AG09309 (cell line): Measurements from ENCODE around the gene OR6N1.

ENCODE experiments used
- DNase-seq: peaks from one replicate; pipeline ENCODE4 v3.0.0-alpha.2; 2010; ENCODE audit warnings: low read depth
- H3K4me3 ChIP-seq: 2 replicates; pipeline ENCODE4 v1.5.1; 2011; ENCODE audit warnings: mild to moderate bottlenecking, low read depth, low read length, moderate library complexity; ENCODE audit not compliant: control insufficient read depth
- TF ChIP-seq, protein P1 (sequence below): IDR thresholded peaks from 2 replicates; pipeline ENCODE4 v1.5.1; 2011; ENCODE audit warnings: mild to moderate bottlenecking, low read depth, low read length, inconsistent platforms; ENCODE audit not compliant: insufficient read depth, control insufficient read depth; ENCODE audit errors: missing control alignments

The OR6N1 gene

DNA sequence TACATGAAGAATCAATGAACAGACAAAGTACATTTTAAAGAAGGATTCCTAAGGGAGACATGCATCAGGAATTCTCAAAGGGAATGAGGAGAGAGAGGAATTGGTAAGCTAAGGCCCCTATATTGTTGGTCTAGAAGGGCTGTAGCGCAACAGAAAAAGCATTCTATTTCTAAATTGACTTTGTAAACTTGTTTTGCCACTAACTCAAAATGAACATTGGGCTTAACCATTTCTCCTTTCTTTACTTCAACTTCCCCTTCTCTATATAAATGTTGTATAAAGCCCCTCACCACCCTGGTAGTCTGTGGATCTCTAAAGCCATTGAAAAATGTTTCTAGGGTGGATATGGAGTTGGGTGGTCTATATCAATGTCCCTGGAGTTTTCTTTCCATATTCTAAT, 29.4 kb upstream of the OR6N1 start:
- DNase-seq: no peak
- TF ChIP-seq, protein P1, sequence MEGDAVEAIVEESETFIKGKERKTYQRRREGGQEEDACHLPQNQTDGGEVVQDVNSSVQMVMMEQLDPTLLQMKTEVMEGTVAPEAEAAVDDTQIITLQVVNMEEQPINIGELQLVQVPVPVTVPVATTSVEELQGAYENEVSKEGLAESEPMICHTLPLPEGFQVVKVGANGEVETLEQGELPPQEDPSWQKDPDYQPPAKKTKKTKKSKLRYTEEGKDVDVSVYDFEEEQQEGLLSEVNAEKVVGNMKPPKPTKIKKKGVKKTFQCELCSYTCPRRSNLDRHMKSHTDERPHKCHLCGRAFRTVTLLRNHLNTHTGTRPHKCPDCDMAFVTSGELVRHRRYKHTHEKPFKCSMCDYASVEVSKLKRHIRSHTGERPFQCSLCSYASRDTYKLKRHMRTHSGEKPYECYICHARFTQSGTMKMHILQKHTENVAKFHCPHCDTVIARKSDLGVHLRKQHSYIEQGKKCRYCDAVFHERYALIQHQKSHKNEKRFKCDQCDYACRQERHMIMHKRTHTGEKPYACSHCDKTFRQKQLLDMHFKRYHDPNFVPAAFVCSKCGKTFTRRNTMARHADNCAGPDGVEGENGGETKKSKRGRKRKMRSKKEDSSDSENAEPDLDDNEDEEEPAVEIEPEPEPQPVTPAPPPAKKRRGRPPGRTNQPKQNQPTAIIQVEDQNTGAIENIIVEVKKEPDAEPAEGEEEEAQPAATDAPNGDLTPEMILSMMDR: no peak
- no peak overlapping the region for H3K4me3 ChIP-seq

GRCh38 chr1:158800526-158800925, 28.5 kb upstream of the OR6N1 start:
- DNase-seq: no peak
- H3K4me3 ChIP-seq: no peak overlapping the region
- TF ChIP-seq, protein P1: no peak

DNA sequence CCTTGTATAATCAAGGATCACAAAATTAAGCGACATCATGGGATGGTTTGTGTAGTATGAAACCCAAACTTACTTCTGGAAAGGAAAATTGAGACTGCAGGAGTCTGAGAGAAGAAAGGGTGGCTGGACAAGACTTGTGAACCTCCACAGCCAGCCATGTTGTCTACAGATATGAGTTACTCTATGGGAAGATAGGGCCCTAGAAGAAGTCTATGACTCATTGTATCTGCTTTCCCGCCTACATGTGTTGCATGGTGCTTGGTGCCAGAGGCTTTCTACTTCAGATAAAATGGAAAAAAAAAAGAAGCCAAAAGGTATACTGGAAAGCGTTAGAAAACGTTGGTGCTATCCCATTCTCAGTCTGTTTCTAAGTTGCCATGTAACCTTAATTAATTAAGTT, 27.7 kb upstream of the OR6N1 start:
- TF ChIP-seq, protein P1: no peak
- no peak overlapping the region for H3K4me3 ChIP-seq
- DNase-seq: no peak

- H3K4me3 ChIP-seq: no peak overlapping the region
- TF ChIP-seq, protein P1: no peak
- no peak for DNase-seq
Measured at GRCh38 chr1:158798531-158798930, 26.5 kb upstream of the OR6N1 start.

DNA sequence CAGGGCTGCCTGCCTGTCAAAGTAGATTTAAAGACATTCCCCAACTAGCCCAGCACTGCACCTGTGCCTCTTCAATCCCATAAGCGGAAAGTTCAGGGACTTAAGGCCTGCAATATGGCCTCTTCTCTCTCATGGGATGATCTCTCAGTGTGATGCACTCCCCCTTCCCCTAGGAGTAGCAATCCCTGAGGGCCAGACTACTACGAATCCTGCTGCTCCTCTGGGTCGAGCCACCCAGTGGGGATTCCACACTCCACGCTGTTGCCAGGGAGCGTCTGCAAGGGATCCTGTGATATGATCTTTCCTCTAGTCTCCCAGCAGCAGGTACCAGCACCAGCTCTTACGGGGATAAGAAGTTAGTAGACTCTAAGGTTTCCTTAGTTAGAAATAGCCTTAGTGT, 22.3 kb upstream of the OR6N1 start:
- TF ChIP-seq, protein P1: no peak
- no peak for DNase-seq
- no peak overlapping the region for H3K4me3 ChIP-seq

DNA sequence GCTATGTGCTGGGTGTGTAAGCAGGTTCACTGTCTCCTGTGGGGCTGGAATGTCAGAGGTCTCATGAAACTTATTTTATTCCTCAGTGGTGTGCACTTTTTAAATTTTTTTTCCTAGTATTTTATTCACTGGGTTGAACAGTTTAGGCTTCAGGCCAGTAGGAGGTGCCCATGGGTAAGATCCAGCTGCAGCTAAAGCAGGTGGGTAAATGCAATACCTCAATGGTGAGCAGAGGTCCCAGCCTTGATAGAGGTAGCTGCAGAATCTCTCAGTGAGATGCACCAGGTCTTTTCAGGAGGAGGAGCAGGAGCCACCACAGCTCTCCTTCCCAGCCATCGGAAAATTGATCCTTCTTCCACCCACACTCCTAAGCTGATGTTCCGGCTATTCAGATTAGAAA, 21.6 kb upstream of the OR6N1 start:
- TF ChIP-seq, protein P1: no peak
- no peak for DNase-seq
- H3K4me3 ChIP-seq: no peak overlapping the region

- TF ChIP-seq, protein P1: no peak
- no peak within 1 kb of the TSS for H3K4me3 ChIP-seq
- no peak for DNase-seq
Measured at GRCh38 chr1:158781104-158781503, 9.1 kb upstream of the OR6N1 start, which contains the start of gene OR6N2. Gene OR6N2, minus strand, starts transcription at chr1:158781204. Its CDS starts 3,569 bp downstream, at chr1:158777635.
